ENCODE measurements around the gene FERMT3.
A peak's percentile ranks its signal among the peaks of the same experiment; 100 is the strongest.

The FERMT3 gene

DNA sequence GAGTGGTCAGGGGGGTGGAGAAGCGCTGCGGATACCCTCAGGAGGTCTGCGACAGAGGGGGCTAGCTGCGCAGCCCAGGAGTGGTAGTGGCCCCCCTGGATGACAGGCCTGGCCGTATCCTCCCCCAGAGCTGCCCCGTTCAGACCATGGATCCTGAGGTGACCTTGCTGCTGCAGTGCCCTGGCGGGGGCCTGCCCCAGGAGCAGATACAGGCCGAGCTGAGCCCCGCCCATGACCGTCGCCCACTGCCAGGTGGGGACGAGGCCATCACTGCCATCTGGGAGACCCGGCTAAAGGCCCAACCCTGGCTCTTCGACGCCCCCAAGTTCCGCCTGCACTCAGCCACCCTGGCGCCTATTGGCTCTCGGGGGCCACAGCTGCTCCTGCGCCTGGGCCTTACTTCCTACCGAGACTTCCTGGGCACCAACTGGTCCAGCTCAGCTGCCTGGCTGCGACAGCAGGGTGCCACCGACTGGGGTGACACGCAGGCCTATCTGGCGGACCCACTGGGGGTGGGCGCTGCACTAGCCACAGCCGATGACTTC, 20.1 kb downstream of the FERMT3 start:
- DNase-seq (ENCODE audit: low read depth), result peak; percentile 85
- peak overlapping the region; percentile 94 for H3K4me3 ChIP-seq (ENCODE audit: low read depth, low read length)
- TF ChIP-seq, protein P1, sequence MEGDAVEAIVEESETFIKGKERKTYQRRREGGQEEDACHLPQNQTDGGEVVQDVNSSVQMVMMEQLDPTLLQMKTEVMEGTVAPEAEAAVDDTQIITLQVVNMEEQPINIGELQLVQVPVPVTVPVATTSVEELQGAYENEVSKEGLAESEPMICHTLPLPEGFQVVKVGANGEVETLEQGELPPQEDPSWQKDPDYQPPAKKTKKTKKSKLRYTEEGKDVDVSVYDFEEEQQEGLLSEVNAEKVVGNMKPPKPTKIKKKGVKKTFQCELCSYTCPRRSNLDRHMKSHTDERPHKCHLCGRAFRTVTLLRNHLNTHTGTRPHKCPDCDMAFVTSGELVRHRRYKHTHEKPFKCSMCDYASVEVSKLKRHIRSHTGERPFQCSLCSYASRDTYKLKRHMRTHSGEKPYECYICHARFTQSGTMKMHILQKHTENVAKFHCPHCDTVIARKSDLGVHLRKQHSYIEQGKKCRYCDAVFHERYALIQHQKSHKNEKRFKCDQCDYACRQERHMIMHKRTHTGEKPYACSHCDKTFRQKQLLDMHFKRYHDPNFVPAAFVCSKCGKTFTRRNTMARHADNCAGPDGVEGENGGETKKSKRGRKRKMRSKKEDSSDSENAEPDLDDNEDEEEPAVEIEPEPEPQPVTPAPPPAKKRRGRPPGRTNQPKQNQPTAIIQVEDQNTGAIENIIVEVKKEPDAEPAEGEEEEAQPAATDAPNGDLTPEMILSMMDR (IDR thresholded peaks at IDR 0.05; ENCODE audit: insufficient read depth, low read depth, low read length, missing control alignments), result no peak

DNA sequence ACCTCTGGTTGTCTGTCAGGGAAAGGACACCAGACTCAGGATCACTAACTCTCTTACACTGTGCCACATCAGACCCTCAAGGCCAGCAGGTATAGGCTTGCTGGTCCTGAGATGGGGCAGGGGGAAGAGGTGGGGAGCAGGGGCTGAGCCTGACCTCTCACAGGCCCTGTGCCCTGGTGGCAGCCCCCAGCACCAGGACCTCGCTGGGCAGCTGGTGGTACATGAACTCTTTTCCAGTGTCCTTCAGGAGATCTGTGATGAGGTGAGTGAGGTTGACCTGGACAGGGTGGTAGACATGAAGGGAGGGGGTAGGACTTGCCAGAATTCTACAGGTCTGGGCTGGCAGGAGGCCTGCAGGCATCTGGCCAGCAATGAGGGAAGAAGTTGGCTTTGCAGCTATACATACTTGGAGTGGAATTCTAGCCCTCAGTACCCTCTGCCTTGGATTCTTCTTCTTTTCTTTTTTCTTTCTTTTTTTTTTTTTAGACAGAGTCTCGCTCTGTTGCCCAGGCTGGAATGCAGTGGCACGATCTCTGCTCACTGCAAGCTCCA, 21.0 kb downstream of the FERMT3 start:
- peak overlapping the region; percentile 94 for H3K4me3 ChIP-seq (ENCODE audit: low read depth, low read length)

DNA sequence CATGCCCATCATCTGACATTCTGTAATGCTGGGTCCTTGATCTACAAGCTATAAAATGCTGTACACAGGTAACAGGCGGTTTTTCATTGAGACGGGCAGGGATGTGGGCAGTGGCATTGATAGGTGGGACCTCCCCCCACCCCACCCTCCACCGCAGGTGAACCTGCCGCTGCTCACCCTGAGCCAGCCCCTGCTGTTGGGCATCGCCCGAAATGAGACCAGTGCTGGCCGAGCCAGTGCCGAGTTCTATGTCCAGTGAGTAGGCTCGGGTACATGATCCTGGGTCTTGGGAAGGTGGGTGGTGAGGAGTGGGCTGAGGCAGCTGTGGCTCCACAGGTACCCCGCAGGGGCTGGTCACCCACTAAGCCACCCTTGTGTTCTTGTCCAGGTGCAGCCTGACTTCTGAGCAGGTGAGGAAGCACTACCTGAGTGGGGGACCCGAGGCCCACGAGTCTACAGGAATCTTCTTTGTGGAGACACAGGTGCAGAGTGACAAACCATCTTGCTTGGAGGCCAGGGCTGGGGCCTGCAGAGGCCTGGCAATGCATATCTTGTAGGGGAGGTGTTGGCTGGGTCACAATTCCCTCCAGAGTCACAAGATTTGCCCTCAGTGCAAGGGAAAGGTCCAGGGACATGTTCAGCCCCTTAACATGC, 22.7 kb downstream of the FERMT3 start:
- no peak overlapping the region for H3K4me3 ChIP-seq (ENCODE audit: low read depth, low read length)
- no peak for DNase-seq (ENCODE audit: low read depth)
- TF ChIP-seq, protein P1 (IDR thresholded peaks at IDR 0.05; ENCODE audit: insufficient read depth, low read depth, low read length, missing control alignments), result no peak

More for the DNA sequence above, 21.0 kb downstream of the FERMT3 start:
- DNase-seq (ENCODE audit: low read depth), result no peak
- TF ChIP-seq, protein P1 (IDR thresholded peaks at IDR 0.05; ENCODE audit: insufficient read depth, low read depth, low read length, missing control alignments), result no peak

DNA sequence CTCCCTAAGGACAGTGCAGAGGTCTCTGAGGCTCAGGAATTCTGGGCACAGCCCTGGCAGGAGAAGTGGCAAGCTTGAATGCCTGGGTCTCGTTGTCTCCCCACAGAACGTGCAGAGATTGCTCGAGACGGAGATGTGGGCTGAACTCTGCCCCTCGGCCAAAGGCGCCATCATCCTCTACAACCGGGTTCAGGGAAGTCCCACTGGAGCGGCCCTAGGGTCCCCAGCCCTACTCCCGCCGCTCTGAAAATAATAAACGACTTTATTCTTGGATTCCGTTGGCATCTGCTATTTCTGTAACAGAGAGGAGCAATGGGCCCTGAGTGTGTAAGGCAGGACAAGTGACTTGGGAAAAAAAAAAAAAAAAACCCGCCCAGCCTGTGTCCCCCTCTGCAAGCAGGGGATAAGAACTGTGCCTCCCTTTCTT, 23.2 kb downstream of the FERMT3 start:
- peak overlapping the region; percentile 70 for H3K4me3 ChIP-seq (ENCODE audit: low read depth, low read length)
- TF ChIP-seq, protein P1 (IDR thresholded peaks at IDR 0.05; ENCODE audit: insufficient read depth, low read depth, low read length, missing control alignments), result no peak
- DNase-seq (ENCODE audit: low read depth), result no peak

DNA sequence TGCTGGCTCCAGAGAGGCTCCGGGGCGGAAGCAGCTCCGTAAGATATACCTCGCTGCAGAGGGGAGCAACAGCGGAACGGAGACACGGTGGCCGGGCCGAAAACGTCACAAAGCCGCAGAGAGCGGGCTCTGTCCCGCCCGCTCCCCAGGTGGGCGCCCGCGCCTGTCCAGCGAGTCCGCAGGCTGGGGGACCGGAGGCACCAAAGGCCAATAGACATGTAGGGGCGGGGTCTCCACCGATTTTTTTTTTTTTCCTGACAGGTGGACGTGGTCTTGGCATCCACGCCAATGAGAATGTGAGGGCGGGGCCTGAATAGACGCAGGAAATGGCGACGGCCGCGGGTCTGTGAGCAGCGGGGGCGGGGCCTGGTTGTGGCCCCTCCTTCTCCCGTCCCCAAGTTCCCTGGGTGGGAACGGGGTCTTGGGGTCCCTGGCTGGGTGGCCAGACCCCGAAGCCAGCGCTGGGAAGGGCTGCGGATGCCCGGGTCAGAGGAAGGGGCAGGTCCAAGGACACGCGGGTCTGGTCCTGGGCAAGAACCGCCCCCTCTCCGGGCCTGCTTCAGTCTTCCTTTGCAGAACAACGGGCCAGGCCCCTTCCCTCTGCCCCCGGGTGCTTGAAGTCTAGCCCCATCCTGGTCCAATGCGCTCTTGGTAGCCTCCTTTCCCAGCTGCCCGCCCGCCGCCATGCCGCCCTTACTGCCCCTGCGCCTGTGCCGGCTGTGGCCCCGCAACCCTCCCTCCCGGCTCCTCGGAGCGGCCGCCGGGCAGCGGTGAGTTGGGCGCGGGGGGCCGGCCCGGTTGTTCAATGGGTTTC, 23.9 kb downstream of the FERMT3 start, which contains the start of gene DNAJC4:
Gene DNAJC4, plus strand, starts transcription at position 378 of the 814 bp plus-strand sequence. Its CDS starts 307 bp downstream, at position 685.
- DNase-seq (ENCODE audit: low read depth), result peak; percentile 95
- peak within 1 kb of the TSS; percentile 70 for H3K4me3 ChIP-seq (ENCODE audit: low read depth, low read length)
- TF ChIP-seq, protein P1 (IDR thresholded peaks at IDR 0.05; ENCODE audit: insufficient read depth, low read depth, low read length, missing control alignments), result no peak

DNA sequence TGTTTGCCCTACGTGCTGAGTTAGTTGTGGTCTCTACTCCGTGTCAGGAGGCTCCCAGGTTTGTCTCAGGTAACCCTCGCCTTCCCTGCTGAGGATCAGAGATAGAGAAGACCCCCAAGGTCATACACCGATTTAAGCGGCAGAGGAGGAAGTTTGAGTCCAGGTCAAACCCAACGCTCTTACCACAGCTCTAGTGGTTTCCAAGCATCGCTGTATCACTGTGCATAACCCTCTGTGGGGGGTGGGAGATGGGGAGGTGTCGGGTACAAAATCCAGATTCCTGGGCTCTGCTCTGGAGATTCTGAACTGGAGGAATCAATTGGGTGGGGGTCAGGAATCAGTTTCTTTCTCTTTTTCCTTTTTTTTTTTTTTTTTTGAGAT, 24.5 kb downstream of the FERMT3 start:
- peak overlapping the region; percentile 70 for H3K4me3 ChIP-seq (ENCODE audit: low read depth, low read length)
- TF ChIP-seq, protein P1 (IDR thresholded peaks at IDR 0.05; ENCODE audit: insufficient read depth, low read depth, low read length, missing control alignments), result no peak
- DNase-seq (ENCODE audit: low read depth), result no peak
